HEK293T (cell line): ENCODE data around the gene KRT32.

Source experiments
- FOXA1 ChIP-seq: fragments of 450-650 bp; IDR thresholded peaks from 2 replicates; pipeline ENCODE4 v1.6.1; 2016; ENCODE audit warnings: mild to moderate bottlenecking
- NFRKB ChIP-seq: fragments of 450-650 bp; IDR thresholded peaks from 2 replicates; pipeline ENCODE4 v1.6.1; 2016; ENCODE audit warnings: mild to moderate bottlenecking, moderate library complexity

GRCh38 chr17:41429667-41430066 lies 37.5 kb downstream of the KRT32 start:
- TF ChIP-seq NFRKB (no peak), FOXA1 (no peak)
